ENCODE measurements around the gene PHF21A.

DNA sequence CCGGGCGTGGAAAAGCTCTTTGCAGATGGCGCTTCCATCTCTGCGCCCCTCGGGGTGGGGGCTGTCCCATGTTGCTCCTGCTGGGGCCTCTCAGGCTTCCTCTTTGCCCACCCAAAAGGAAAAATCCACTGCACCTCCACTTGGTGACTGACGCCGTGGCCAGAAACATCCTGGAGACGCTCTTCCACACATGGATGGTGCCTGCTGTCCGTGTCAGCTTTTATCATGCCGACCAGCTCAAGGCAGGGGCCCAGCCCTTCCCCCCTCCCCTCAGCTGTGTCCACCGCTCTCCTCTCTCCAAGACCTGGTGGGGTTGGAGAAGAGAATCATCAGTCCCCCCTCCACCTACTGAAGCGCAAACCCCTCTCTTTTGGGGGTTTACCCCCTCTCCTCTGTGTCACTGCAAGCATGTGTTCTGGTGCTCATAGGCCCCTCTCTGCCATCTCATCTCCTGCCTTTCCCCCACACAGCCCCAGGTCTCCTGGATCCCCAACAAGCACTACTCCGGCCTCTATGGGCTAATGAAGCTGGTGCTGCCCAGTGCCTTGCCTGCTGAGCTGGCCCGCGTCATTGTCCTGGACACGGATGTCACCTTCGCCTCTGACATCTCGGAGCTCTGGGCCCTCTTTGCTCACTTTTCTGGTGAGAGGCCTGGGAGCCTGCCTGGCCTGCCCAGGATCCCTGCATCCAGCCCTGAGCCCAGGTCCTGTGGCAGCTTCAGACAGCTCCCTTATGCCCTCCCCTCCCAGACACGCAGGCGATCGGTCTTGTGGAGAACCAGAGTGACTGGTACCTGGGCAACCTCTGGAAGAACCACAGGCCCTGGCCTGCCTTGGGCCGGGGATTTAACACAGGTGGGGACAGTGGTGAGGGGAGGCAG is 197.0 kb downstream of the PHF21A start:
- TF ChIP-seq, protein P1, sequence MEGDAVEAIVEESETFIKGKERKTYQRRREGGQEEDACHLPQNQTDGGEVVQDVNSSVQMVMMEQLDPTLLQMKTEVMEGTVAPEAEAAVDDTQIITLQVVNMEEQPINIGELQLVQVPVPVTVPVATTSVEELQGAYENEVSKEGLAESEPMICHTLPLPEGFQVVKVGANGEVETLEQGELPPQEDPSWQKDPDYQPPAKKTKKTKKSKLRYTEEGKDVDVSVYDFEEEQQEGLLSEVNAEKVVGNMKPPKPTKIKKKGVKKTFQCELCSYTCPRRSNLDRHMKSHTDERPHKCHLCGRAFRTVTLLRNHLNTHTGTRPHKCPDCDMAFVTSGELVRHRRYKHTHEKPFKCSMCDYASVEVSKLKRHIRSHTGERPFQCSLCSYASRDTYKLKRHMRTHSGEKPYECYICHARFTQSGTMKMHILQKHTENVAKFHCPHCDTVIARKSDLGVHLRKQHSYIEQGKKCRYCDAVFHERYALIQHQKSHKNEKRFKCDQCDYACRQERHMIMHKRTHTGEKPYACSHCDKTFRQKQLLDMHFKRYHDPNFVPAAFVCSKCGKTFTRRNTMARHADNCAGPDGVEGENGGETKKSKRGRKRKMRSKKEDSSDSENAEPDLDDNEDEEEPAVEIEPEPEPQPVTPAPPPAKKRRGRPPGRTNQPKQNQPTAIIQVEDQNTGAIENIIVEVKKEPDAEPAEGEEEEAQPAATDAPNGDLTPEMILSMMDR (IDR thresholded peaks at IDR 0.05; ENCODE audit: low read depth, low read length) = no peak
- no peak for TF ChIP-seq EZH2phosphoT487 (IDR thresholded peaks at IDR 0.05; ENCODE audit: low read depth)

Data from OCI-LY3 (cell line).